ENCODE measurements around the gene SERGEF. TPM values are rescaled to one million over a fixed set of nuclear protein-coding genes. Genes with fewer than 3 reads are reported as not detected.

SERGEF gene
- total RNA-seq, 1 experiment from 2014 or later = 27.5 TPM

DNA sequence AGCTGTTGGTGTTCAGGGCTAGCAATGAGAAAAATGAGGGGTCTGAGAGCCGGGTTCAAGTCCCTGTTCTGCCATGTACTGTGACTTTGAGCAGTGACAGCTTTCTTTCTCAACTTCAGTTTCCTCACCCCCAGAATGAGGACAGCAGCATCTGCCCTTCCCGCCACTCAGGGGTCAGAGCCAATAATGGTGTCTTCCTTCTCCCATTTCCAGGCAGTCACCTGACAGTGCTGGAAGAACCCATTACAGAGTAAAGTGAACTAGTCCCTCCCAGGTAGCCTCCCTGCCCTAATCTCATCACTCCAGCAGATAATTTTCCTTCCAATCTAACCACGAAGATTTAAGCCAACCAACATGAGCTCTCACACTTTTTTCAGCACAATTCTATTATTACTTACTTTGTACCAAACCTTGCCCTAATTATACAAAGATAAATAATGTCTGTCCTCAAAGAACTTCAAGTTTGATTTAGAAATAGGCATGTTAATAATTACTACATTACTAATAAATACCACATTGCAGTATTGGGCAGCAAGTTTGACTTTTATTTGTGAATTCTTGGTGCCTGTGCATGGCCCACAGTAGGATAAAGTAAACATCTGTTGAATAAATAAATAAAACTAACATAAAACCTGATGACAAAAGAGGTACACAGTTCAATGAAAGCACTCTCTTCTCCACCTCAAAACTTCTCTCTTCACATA lies 61.0 kb downstream of the SERGEF start:
- no peak overlapping the region for H3K4me3 ChIP-seq
- no peak for DNase-seq

GRCh38 chr11:17950644-17951043 lies 62.2 kb downstream of the SERGEF start:
- Histone ChIP-seq H3K27ac (no peak overlapping the region), H3K36me3 (no peaks in the 10 kb centered on the region), H3K4me1 (no peaks in the 10 kb centered on the region), H3K4me3 (no peak overlapping the region), H3K9me3 (replicated peaks) (no peaks in the 10 kb centered on the region), H3K27me3 (no peaks in the 10 kb centered on the region)
- no peak for DNase-seq

More for the DNA sequence above, 61.0 kb downstream of the SERGEF start:
- Histone ChIP-seq H3K9me3 (replicated peaks) (no peaks in the 10 kb centered on the region), H3K27me3 (no peaks in the 10 kb centered on the region), H3K36me3 (no peaks in the 10 kb centered on the region; the same call in 1 of the 2 replicates), H3K27ac (no peak overlapping the region), H3K4me1 (no peaks in the 10 kb centered on the region)

DNA sequence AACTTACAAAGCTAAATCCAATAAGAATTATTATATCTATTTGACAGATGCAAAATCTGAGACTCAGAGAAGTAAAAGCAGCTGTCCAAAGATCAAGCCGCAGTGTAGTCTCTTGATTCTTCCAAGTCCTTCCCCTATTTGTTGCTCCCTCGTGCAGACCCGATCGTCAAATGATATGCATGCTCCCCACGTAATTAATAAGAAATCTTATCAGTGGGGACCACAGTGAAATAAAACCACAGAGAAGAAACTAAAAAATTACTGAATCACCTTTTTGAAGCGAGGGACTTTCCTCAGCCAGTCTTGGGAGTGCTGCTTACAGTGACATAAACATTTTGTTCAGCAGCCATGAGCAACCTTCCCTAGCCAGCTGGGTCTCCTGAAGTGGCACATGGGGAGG lies 64.6 kb downstream of the SERGEF start:
- H3K4me1 ChIP-seq = no peaks in the 10 kb centered on the region
- H3K4me3 ChIP-seq = no peak overlapping the region
- H3K27me3 ChIP-seq = no peaks in the 10 kb centered on the region
- DNase-seq = no peak
- H3K36me3 ChIP-seq = no peaks in the 10 kb centered on the region
- peaks cover 4% of the 10 kb centered on the region; the same call in 1 of the 2 replicates for H3K9me3 ChIP-seq (replicated peaks)
- no peak overlapping the region for H3K27ac ChIP-seq

DNA sequence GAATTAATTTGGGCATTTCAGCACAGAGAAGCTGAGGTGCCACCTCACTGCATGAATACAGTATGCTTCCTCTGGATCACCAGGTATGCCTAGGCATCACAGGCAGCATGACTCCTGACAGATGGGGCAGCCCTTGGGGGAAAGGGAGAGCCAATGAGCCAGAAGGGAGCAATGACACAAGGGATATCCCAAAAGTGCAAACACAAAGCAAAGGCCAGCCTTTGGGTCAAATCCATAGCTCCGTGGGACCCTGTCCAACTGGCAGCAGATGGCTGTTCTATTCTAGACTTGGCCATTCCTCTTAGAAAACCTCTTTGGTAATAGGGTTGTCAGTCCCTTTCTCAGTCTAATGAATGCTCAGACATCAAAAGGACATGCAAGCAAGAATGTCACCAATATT lies 73.3 kb downstream of the SERGEF start:
- H3K27me3 ChIP-seq = no peaks in the 10 kb centered on the region
- no peak for DNase-seq
- H3K4me1 ChIP-seq = no peaks in the 10 kb centered on the region
- H3K36me3 ChIP-seq = no peaks in the 10 kb centered on the region
- peaks cover 4% of the 10 kb centered on the region; the same call in 1 of the 2 replicates for H3K9me3 ChIP-seq (replicated peaks)
- H3K4me3 ChIP-seq = no peak overlapping the region
- H3K27ac ChIP-seq = no peak overlapping the region

- no peaks in the 10 kb centered on the region; the same call in 1 of the 2 replicates for H3K9me3 ChIP-seq (replicated peaks)
- no peaks in the 10 kb centered on the region for H3K4me1 ChIP-seq
- H3K27ac ChIP-seq = no peak overlapping the region
- H3K36me3 ChIP-seq = no peaks in the 10 kb centered on the region
- no peak overlapping the region for H3K4me3 ChIP-seq
- H3K27me3 ChIP-seq = no peaks in the 10 kb centered on the region
- no peak for DNase-seq
Observed at GRCh38 chr11:17936790-17937189, 76.1 kb downstream of the SERGEF start.

DNA sequence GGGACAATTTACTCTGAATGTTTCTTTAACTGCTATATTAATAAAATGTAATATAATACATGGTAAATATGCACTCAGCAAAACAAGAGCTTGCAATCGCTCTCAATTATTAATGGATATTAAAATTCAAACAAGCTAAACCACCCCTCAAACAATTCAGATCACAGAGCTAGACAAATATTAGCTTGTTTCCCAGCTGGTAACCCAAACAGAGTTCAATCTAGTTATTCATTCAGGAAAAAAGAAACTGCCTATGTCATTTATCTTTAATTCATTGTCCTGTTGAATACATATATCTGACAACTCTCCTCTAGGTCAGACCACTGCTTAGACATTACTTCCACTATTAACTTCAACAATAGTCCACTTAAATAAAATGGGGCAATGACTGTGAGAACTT lies 78.7 kb downstream of the SERGEF start:
- Histone ChIP-seq H3K27ac (no peak overlapping the region), H3K27me3 (no peaks in the 10 kb centered on the region), H3K9me3 (replicated peaks) (no peaks in the 10 kb centered on the region; the same call in 1 of the 2 replicates), H3K4me1 (no peaks in the 10 kb centered on the region), H3K4me3 (no peak overlapping the region), H3K36me3 (no peaks in the 10 kb centered on the region)
- DNase-seq = no peak

GRCh38 chr11:17933708-17934107 lies 79.1 kb downstream of the SERGEF start:
- Histone ChIP-seq H3K4me3 (no peak overlapping the region), H3K27me3 (no peaks in the 10 kb centered on the region), H3K27ac (no peak overlapping the region), H3K4me1 (no peaks in the 10 kb centered on the region), H3K36me3 (no peaks in the 10 kb centered on the region), H3K9me3 (replicated peaks) (no peaks in the 10 kb centered on the region; the same call in 1 of the 2 replicates)
- DNase-seq = no peak

DNA sequence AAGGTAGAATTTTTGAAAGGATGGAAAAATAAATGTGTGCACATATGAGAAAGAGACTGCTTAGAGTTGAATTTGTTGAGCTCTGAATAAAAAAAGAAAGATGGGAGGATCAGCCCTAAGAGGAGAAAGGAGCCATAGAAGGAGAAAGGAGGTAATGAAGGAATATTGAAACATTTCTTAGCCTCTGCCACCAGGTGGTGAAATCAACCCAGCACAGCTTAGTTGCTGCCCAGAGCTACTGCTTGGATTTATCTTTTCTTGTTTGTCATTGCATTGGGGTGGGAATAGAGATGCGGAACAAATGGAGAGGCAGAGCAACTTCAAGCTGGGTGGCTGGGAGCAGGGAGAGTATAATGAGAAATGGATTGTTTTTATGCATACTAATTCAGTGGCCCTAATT lies 80.4 kb downstream of the SERGEF start:
- no peak for DNase-seq
- no peak overlapping the region for H3K27ac ChIP-seq
- no peaks in the 10 kb centered on the region for H3K36me3 ChIP-seq
- no peaks in the 10 kb centered on the region for H3K27me3 ChIP-seq
- no peak overlapping the region for H3K4me3 ChIP-seq
- no peaks in the 10 kb centered on the region for H3K4me1 ChIP-seq
- H3K9me3 ChIP-seq (replicated peaks) = no peaks in the 10 kb centered on the region; the same call in 1 of the 2 replicates

GRCh38 chr11:17931595-17931994 lies 81.3 kb downstream of the SERGEF start:
- no peaks in the 10 kb centered on the region for H3K27me3 ChIP-seq
- no peaks in the 10 kb centered on the region; the same call in 1 of the 2 replicates for H3K9me3 ChIP-seq (replicated peaks)
- no peaks in the 10 kb centered on the region for H3K4me1 ChIP-seq
- no peak overlapping the region for H3K4me3 ChIP-seq
- H3K27ac ChIP-seq = no peak overlapping the region
- H3K36me3 ChIP-seq = no peaks in the 10 kb centered on the region
- no peak for DNase-seq

DNA sequence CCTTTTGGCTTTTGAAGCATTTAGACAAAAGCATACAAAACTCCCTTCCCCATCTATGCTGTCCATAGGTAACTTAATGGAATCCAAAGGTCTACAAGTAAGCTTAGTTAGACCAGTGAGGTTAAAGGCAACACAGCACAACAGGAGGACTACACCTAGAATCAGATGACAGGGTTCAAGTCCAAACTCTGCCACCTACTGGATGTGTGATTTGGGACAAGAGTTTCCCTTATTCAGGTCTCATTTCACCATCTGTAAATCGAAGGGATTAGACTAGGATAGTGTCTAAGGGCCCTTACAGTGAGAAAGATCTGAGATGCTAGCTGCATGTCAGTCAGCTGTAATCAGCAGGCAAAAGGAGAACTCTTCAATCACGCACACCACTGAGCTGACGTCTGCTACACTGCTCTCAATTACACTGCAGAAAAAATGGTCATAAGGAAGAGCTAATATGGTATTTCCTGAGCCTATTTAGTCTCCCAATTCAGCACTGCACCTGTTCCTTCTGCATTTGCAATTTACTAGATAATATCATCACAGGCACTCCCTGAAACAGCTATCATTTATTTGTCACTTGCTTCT lies 82.2 kb downstream of the SERGEF start:
- DNase-seq = no peak
- Histone ChIP-seq H3K27ac (no peak overlapping the region), H3K9me3 (replicated peaks) (no peaks in the 10 kb centered on the region; the same call in 1 of the 2 replicates), H3K4me3 (no peak overlapping the region), H3K27me3 (no peaks in the 10 kb centered on the region), H3K36me3 (no peaks in the 10 kb centered on the region), H3K4me1 (no peaks in the 10 kb centered on the region)

GRCh38 chr11:17929171-17929570 lies 83.7 kb downstream of the SERGEF start:
- Histone ChIP-seq H3K4me1 (no peaks in the 10 kb centered on the region), H3K27me3 (no peaks in the 10 kb centered on the region), H3K27ac (no peak overlapping the region), H3K9me3 (replicated peaks) (no peaks in the 10 kb centered on the region), H3K36me3 (no peaks in the 10 kb centered on the region), H3K4me3 (no peak overlapping the region)
- no peak for DNase-seq

DNA sequence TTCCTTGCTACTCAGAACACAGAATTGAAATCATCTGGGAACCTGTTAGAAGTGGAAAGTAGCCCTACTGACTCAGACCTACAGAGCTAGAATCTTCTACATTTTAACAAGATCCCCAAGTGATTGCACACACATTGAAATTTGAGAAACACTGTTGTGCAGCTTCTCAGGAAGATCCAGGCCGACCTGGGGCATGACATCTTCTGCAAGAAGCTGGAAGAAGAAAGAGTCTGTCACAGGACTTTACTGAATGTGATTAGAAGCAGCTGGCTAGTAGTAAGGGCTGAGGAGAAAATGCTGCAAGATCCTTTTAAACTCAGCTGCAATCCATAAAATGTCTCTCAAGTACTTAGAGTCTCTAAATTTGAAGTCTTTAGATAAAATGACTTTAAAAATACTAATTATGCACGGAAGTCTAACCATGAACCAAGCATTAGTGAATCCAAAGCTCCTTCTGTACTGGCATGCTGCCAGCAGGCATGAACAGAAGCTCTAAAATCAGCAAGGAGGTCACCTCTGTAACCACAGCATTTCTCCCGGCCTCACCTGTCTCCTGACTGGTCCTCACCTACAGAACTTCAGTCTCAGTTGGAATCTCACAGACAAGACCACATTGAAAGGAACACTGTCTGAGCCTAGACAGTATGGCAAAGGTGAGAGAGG lies 85.0 kb downstream of the SERGEF start:
- Histone ChIP-seq H3K4me1 (no peaks in the 10 kb centered on the region), H3K27ac (no peak overlapping the region), H3K9me3 (replicated peaks) (no peaks in the 10 kb centered on the region), H3K36me3 (no peaks in the 10 kb centered on the region), H3K27me3 (no peaks in the 10 kb centered on the region), H3K4me3 (no peak overlapping the region)
- DNase-seq = peak in 1 of 2 experiments; percentile 25

- Histone ChIP-seq H3K27me3 (no peaks in the 10 kb centered on the region), H3K27ac (no peak overlapping the region), H3K4me1 (peaks cover 1% of the 10 kb centered on the region), H3K4me3 (no peak overlapping the region), H3K9me3 (replicated peaks) (no peaks in the 10 kb centered on the region), H3K36me3 (no peaks in the 10 kb centered on the region)
- DNase-seq = no peak
Observed at GRCh38 chr11:17927041-17927440, 85.8 kb downstream of the SERGEF start.

DNA sequence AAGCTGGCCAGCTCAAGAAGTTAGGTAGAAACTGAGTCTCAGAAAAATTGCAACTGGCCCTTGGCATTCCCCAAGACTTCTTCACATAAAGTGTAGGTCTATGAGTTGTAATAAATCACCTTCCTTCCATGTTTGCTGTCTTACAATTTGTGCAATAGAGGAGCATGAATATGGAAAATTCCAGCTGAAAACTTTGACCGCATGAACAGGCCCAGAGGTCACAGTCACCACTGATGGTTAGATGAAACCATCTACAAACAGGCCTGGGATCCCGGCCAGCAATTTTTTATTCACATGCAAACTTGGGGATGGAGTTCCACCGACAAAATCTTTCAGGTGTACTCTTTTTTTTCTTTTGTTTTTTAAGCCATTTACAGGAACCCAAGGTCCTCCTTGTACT lies 88.1 kb downstream of the SERGEF start:
- Histone ChIP-seq H3K4me1 (peaks cover 8% of the 10 kb centered on the region), H3K9me3 (replicated peaks) (no peaks in the 10 kb centered on the region), H3K4me3 (no peak overlapping the region), H3K27ac (no peak overlapping the region), H3K27me3 (no peaks in the 10 kb centered on the region), H3K36me3 (no peaks in the 10 kb centered on the region)
- no peak for DNase-seq

DNA sequence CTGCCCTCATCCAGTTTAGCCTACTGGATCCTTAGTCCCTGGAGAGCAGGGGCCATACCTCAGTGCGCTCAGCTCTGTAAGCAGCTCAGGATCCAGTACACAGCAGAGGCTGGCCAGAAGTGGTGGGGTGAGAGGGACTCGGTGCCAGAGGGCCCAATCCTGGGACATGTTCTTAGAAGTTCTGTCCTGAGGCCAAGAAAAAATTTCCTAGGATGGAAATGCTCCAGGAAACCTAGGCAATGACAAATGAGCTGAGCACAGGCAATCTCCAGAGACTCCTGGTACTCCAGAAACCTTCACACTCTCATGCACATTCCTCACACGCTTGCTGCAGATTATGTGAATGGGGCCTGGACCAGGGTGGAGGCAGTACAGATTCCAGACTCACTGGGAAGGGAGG lies 89.6 kb downstream of the SERGEF start:
- Histone ChIP-seq H3K27ac (no peak overlapping the region), H3K9me3 (replicated peaks) (no peaks in the 10 kb centered on the region), H3K36me3 (no peaks in the 10 kb centered on the region), H3K4me3 (no peak overlapping the region), H3K4me1 (peaks cover 8% of the 10 kb centered on the region), H3K27me3 (no peaks in the 10 kb centered on the region)
- DNase-seq = no peak

Measured in SJCRH30 (cell line).